K562 (cell line): ENCODE results near the gene BNIPL. TPM values are rescaled to one million over a fixed set of nuclear protein-coding genes. Genes with fewer than 3 reads are reported as not detected.

ENCODE experiments used
- ARID4B ChIP-seq: sonication (generic); formaldehyde crosslinking; IDR thresholded peaks from 2 replicates; pipeline ENCODE4 v1.8.0; 2022; ENCODE audit warnings: mild to moderate bottlenecking, missing genetic modification reagents
- CBX2 ChIP-seq: fragments of 200-600 bp; sonication (generic); IDR thresholded peaks from one replicate; pipeline ENCODE4 v1.6.1; 2012; ENCODE audit warnings: mild to moderate bottlenecking, low read length, inconsistent platforms; ENCODE audit not compliant: insufficient read depth, poor library complexity, severe bottlenecking
- CREM ChIP-seq: IDR thresholded peaks from 2 replicates; pipeline ENCODE4 v1.6.1; 2014; ENCODE audit warnings: antibody characterized with exemption, low read depth
- E2F3 ChIP-seq: fragments of 250-450 bp; sonication (Bioruptor Pico); IDR thresholded peaks from 2 replicates; pipeline ENCODE4 v1.4.0; 2020; ENCODE audit warnings: mild to moderate bottlenecking
- HBP1 ChIP-seq: fragments of 450-650 bp; formaldehyde crosslinking; IDR thresholded peaks from 2 replicates; pipeline ENCODE4 v1.4.0; 2022; ENCODE audit warnings: missing genetic modification characterization
- KAT7 ChIP-seq: sonication (generic); formaldehyde crosslinking; IDR thresholded peaks from 2 replicates; pipeline ENCODE4 v1.8.0; 2022; ENCODE audit warnings: missing genetic modification reagents, mild to moderate bottlenecking, borderline replicate concordance
- KLF6 ChIP-seq: fragments of 250-450 bp; sonication (Bioruptor Pico); IDR thresholded peaks from 2 replicates; pipeline ENCODE4 v1.4.0; 2020; ENCODE audit warnings: mild to moderate bottlenecking, moderate library complexity, borderline replicate concordance
- MTF1 ChIP-seq: fragments of 250-450 bp; sonication (Bioruptor Pico); IDR thresholded peaks from 2 replicates; pipeline ENCODE4 v1.9.0; 2021; ENCODE audit warnings: moderate library complexity, mild to moderate bottlenecking, inconsistent platforms, borderline replicate concordance
- PATZ1 ChIP-seq: fragments of 250-450 bp; sonication (Bioruptor Pico); IDR thresholded peaks from 2 replicates; pipeline ENCODE4 v1.5.0; 2020; ENCODE audit warnings: mild to moderate bottlenecking, borderline replicate concordance
- PHB ChIP-seq: fragments of 250-450 bp; sonication (Bioruptor Pico); IDR thresholded peaks from 2 replicates; pipeline ENCODE4 v1.5.0; 2021
- RBM22 ChIP-seq: fragments of 200-400 bp; formaldehyde crosslinking; IDR thresholded peaks from 2 replicates; pipeline ENCODE4 v1.6.1; 2018; ENCODE audit warnings: low read length, low read depth; ENCODE audit not compliant: poor library complexity, severe bottlenecking
- RCOR1 ChIP-seq, 2 experiments: IDR thresholded peaks; 2 replicates each; pipeline ENCODE4 v1.6.1; 2012; ENCODE audit warnings: low read depth in 2 of 2, low read length in 2 of 2, borderline replicate concordance in 1 of 2, improper control_type of control experiment in 1 of 2
- STAT5A ChIP-seq: IDR thresholded peaks from 2 replicates; pipeline ENCODE4 v1.6.1; 2012; ENCODE audit warnings: low read length, inconsistent platforms, borderline replicate concordance
- STAT6 ChIP-seq: sonication (generic); formaldehyde crosslinking; IDR thresholded peaks from 2 replicates; pipeline ENCODE4 v1.8.1; 2023; ENCODE audit warnings: mild to moderate bottlenecking, missing genetic modification reagents
- ZFP30 ChIP-seq: fragments of 250-450 bp; sonication (Bioruptor Pico); IDR thresholded peaks from 2 replicates; pipeline ENCODE4 v1.8.0; 2022; ENCODE audit warnings: moderate library complexity, mild to moderate bottlenecking, inconsistent platforms, borderline replicate concordance
- ZNF764 ChIP-seq: fragments of 250-450 bp; sonication (Bioruptor Pico); IDR thresholded peaks from 2 replicates; pipeline ENCODE4 v1.4.0; 2020; ENCODE audit warnings: low read depth, mild to moderate bottlenecking, moderate library complexity
- polyA plus RNA-seq, 8 experiments: library from polyadenylated mRNA; depleted of rRNA in 4 of 8; stranded (reverse) in 5 of 8; unstranded in 3 of 8; fragments of >200 nt; fragmentation: Nextera tagmentation in 2 of 8; fragmentation: Illumina TruSeq in 1 of 8; extraction: Ambion mirVana in 2 of 8; extraction: Trizol in 1 of 8; gene quantifications; 2 replicates each; pipeline versions ENCODE4 v1.2.1 to v1.2.3, GENCODE V29; 2011 to 2014; ENCODE audit warnings: inconsistent platforms in 1 of 8, missing spikeins in 1 of 8
- total RNA-seq, 7 experiments: library from RNA; depleted of rRNA in 6 of 7; stranded (reverse); fragments of >200 nt in 6 of 7; fragmentation: Illumina TruSeq in 2 of 7; extraction: Trizol in 2 of 7; gene quantifications; 2 replicates each; pipeline versions ENCODE4 v1.2.1 to v1.2.3, GENCODE V29; 2011 to 2021; ENCODE audit warnings: low replicate concordance in 1 of 7

Gene BNIPL
- total and polyA plus RNA-seq, 9 of the 15 experiments (the other 6 are each of a cell fraction or from before 2014, with no cell fraction given) = 0.08 to 1.4 (median 0.68) TPM

- TF ChIP-seq RBM22 (no peak), RCOR1 (IDR thresholded peaks at IDR 0.05; ENCODE audit: borderline replicate concordance in 1 of 2, low read depth in 2 of 2, low read length in 2 of 2) (peak; percentile 83 to 94), ZNF764 (CRISPR knock-in tag) (no peak), ZFP30 (no peak), STAT5A (peak; percentile 52; the same call in 1 of the 2 replicates), E2F3 (CRISPR knock-in tag) (no peak), PATZ1 (CRISPR knock-in tag) (no peak), CREM (0 out of 2 replicates have a peak, but pooled peaks have one; percentile 13), STAT6 (no peak), ARID4B (CRISPR knock-in tag) (no peak), KAT7 (CRISPR knock-in tag) (no peak), CBX2 (no peak), KLF6 (CRISPR knock-in tag) (peak; percentile 47; the same call in 1 of the 2 replicates), MTF1 (CRISPR knock-in tag) (no peak), PHB (no peak), HBP1 (CRISPR knock-in tag) (peak; percentile 74; the same call in 1 of the 2 replicates)
Measured at GRCh38 chr1:151054971-151055547, 18.7 kb downstream of the BNIPL start (continued).
